K562 (cell line): ENCODE data around the gene PQBP1. TPM values are rescaled to one million over a fixed set of nuclear protein-coding genes. Genes with fewer than 3 reads are reported as not detected.

Experiments used
- ATAC-seq: fragments of 200-7000 bp; cut with Tn5 transposase; 3 replicates; pipeline ENCODE4 v1.9.1; 2020; ENCODE audit warnings: moderate library complexity
- BruUV-seq: library from RNA; stranded (reverse); fragments of 400-500 nt; replicated peaks from 2 replicates; lab custom pipeline; 2021; lab: Mats Ljungman, UMichigan
- CTCF ChIA-PET: fragments of 300-600 bp; formaldehyde crosslinking; extraction: SDS; loops from one replicate; lab custom pipeline; 2021; ENCODE audit warnings: low intra/inter-chr PET ratio; lab: Yijun Ruan, JAX
- POLR2A ChIA-PET: fragments of 300-600, 350-650 bp; sonication (Branson Sonifier 250); formaldehyde crosslinking; extraction: SDS; loops from one replicate; lab custom pipeline; 2021; ENCODE audit warnings: antibody characterized with exemption, inconsistent platforms; lab: Yijun Ruan, JAX
- DNase-seq, 4 experiments: peaks; one replicate each; pipeline versions ENCODE4 v3.0.0 to v3.0.0-alpha.2; 2011 to 2018; ENCODE audit warnings: low spot score in 3 of 4, mixed read lengths in 3 of 4; ENCODE audit errors: extremely low read depth in 1 of 4
- FAIRE-seq: peaks from 2 replicates; lab custom pipeline; 2011; peaks lifted over from hg19 to GRCh38; lab: Jason Lieb, UNC
- H2AFZ ChIP-seq: 2 replicates; pipeline ENCODE4 v1.6.0; 2011; ENCODE audit warnings: low read depth, low read length, control low read depth, inconsistent platforms
- H3K27ac ChIP-seq: fragments of 200-600 bp; 3 replicates; pipeline ENCODE4 v1.8.0; 2011; ENCODE audit warnings: low read depth, mild to moderate bottlenecking, control low read depth, inconsistent platforms, low read length, moderate library complexity, mixed read lengths; ENCODE audit errors: extremely low read depth
- H3K27me3 ChIP-seq, 2 experiments: fragments of 300-600 bp in 1 of 2; 2 replicates in 1 of 2; 3 replicates in 1 of 2; pipeline versions ENCODE4 v1.6.0 to v1.8.0; 2011; ENCODE audit warnings: inconsistent platforms in 2 of 2, low read length in 2 of 2, mild to moderate bottlenecking in 1 of 2, mixed read lengths in 1 of 2, moderate library complexity in 1 of 2; ENCODE audit not compliant: control insufficient read depth in 2 of 2, insufficient read depth in 2 of 2
- H3K36me3 ChIP-seq: fragments of 300-600 bp; 3 replicates; pipeline ENCODE4 v1.8.0; 2011; ENCODE audit warnings: mild to moderate bottlenecking, low read length, inconsistent platforms; ENCODE audit not compliant: control insufficient read depth, insufficient read depth
- H3K4me1 ChIP-seq, 2 experiments: fragments of 200-600 bp in 1 of 2; replicated peaks in 1 of 2; 2 replicates in 1 of 2; 3 replicates in 1 of 2; pipeline versions ENCODE4 v1.5.1 to v1.8.0; 2011; ENCODE audit warnings: inconsistent platforms in 2 of 2, low read length in 2 of 2, mild to moderate bottlenecking in 1 of 2, mixed read lengths in 1 of 2, moderate library complexity in 1 of 2; ENCODE audit not compliant: control insufficient read depth in 2 of 2, insufficient read depth in 2 of 2
- H3K4me2 ChIP-seq: 2 replicates; pipeline ENCODE4 v1.6.1; 2011; ENCODE audit warnings: low read length, control low read depth, inconsistent platforms, mixed read lengths; ENCODE audit not compliant: insufficient read depth
- H3K4me3 ChIP-seq: fragments of 200-600 bp; sonication (generic), shearing (Covaris generic); 2 replicates; pipeline ENCODE4 v1.5.1; 2016; ENCODE audit warnings: control low read depth, inconsistent platforms
- H3K79me2 ChIP-seq: fragments of 200-600 bp; 3 replicates; pipeline ENCODE4 v1.8.0; 2011; ENCODE audit warnings: low read length, inconsistent platforms; ENCODE audit not compliant: control insufficient read depth, insufficient read depth
- H3K9ac ChIP-seq, 2 experiments: 2 replicates each; pipeline versions ENCODE4 v1.6.0 to v1.6.1; 2011; ENCODE audit warnings: low read depth in 2 of 2, low read length in 2 of 2, control low read depth in 1 of 2, inconsistent platforms in 1 of 2, mild to moderate bottlenecking in 1 of 2, mixed read lengths in 1 of 2; ENCODE audit not compliant: insufficient read depth in 1 of 2
- H3K9me1 ChIP-seq: one replicate; pipeline ENCODE4 v1.6.0; 2011; ENCODE audit warnings: inconsistent platforms, mild to moderate bottlenecking, low read length, moderate library complexity; ENCODE audit not compliant: control insufficient read depth, insufficient read depth
- H3K9me3 ChIP-seq: replicated peaks from 2 replicates; pipeline ENCODE4 v1.5.1; 2011; ENCODE audit warnings: low read depth, low read length, inconsistent platforms; ENCODE audit not compliant: control insufficient read depth, insufficient read depth
- H4K20me1 ChIP-seq: replicated peaks from 2 replicates; pipeline ENCODE4 v1.6.1; 2011; ENCODE audit warnings: low read length, inconsistent platforms, mixed read lengths; ENCODE audit not compliant: control insufficient read depth, insufficient read depth
- BRF1 ChIP-seq: IDR thresholded peaks from 3 replicates; pipeline ENCODE4 v1.6.1; 2011; ENCODE audit warnings: borderline replicate concordance, mild to moderate bottlenecking; ENCODE audit not compliant: insufficient read length; ENCODE audit errors: extremely low read depth
- NFRKB ChIP-seq: fragments of 450-650 bp; IDR thresholded peaks from 2 replicates; pipeline ENCODE4 v1.6.1; 2016; ENCODE audit warnings: low read depth
- WGBS: fragments of 100-300 bp; shearing (Covaris generic); methylation state at CpG from one replicate; pipeline ENCODE4 v1.1.6; 2016; ENCODE audit warnings: low coverage, mixed read lengths; ENCODE audit not compliant: insufficient coverage; ENCODE audit errors: missing lambda C conversion rate; 5-methylcytosine and 5-hydroxymethylcytosine counted together
- in situ Hi-C: fragments of 300-500 bp; cut with MboI; formaldehyde crosslinking; loops from 4 replicates; pipeline ENCODE4 v1.15.0; 2018; ENCODE audit warnings: inconsistent platforms, mixed read lengths
- intact Hi-C: fragments of 100-400 bp; cut with micrococcal nuclease; formaldehyde crosslinking; loops from 2 replicates; pipeline ENCODE4 v1.14.2; 2022
- polyA plus RNA-seq, 8 experiments: library from polyadenylated mRNA; depleted of rRNA in 4 of 8; stranded (reverse) in 5 of 8; unstranded in 3 of 8; fragments of >200 nt; fragmentation: Nextera tagmentation in 2 of 8; fragmentation: Illumina TruSeq in 1 of 8; extraction: Ambion mirVana in 2 of 8; extraction: Trizol in 1 of 8; gene quantifications; 2 replicates each; pipeline versions ENCODE4 v1.2.1 to v1.2.3, GENCODE V29; 2011 to 2014; ENCODE audit warnings: inconsistent platforms in 1 of 8, missing spikeins in 1 of 8
- total RNA-seq, 7 experiments: library from RNA; depleted of rRNA in 6 of 7; stranded (reverse); fragments of >200 nt in 6 of 7; fragmentation: Illumina TruSeq in 2 of 7; extraction: Trizol in 2 of 7; gene quantifications; 2 replicates each; pipeline versions ENCODE4 v1.2.1 to v1.2.3, GENCODE V29; 2011 to 2021; ENCODE audit warnings: low replicate concordance in 1 of 7
- TF ChIP-seq, protein P1 (sequence below): sonication (generic); formaldehyde crosslinking; IDR thresholded peaks from 2 replicates; pipeline ENCODE4 v1.8.0; 2023; ENCODE audit warnings: mild to moderate bottlenecking, missing genetic modification reagents

The PQBP1 gene
- total and polyA plus RNA-seq, 9 of the 15 experiments (the other 6 are each of a cell fraction or from before 2014, with no cell fraction given) = 41.3 to 262 (median 112) TPM

DNA sequence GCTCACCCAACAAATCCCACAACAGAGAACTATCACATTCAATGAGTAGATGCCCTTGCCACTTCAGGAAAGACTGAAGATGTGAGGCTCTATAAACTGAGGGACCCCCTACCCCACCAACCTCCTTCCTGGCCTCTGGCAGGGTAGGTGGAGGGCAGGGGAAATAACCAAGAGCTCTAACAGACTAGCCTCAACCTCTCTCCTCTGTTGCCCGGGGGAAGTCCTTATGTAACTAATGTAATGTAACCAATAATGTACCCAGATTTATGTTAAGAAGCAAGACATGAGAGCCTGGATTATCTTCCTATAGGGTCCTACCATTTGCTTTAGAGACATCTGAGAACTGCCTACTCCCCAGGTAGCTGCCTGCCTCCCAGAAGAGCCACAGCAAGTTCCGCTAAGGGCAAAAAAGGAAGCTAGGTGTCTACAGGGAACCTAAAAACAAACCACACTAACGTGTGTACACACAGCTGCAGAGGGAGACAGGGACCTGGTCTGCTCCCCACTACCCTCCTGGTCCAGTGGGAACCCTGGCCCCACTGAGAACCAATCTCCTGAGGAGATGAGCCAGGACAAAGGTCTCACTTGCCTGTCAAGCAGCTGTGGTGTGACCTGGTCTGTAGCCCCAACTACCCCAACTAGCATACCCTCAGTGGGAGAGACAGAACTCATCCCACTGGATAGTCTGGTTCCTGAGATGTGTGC lies 41.9 kb downstream of the PQBP1 start:
- CTCF ChIA-PET = no interaction called here

More for the DNA sequence above, 41.9 kb downstream of the PQBP1 start:
- no peaks in the 10 kb centered on the region for H3K27me3 ChIP-seq
- peak overlapping the region; percentile 30 for H3K4me2 ChIP-seq
- no peak for FAIRE-seq
- peak overlapping the region; percentile 60 to 65; a peak in 3 of 4 replicates for H3K9ac ChIP-seq
- DNase-seq = no peak
- in situ Hi-C loops (no loop called here), intact Hi-C loops (loop anchor here (5.0 kb wide), 1 partner anchor 137 kb away; the partner anchor contains the start of gene HDAC6)
- no peaks in the 10 kb centered on the region for H3K9me3 ChIP-seq
- peak overlapping the region; percentile 91 for H3K27ac ChIP-seq
- no peaks in the 10 kb centered on the region for H4K20me1 ChIP-seq
- H2AFZ ChIP-seq = no peak overlapping the region
- ATAC-seq = no peak
- no peak overlapping the region for H3K4me3 ChIP-seq
- peaks cover 67% of the 10 kb centered on the region for H3K36me3 ChIP-seq
- peaks cover 65 to 84% of the 10 kb centered on the region in 2 experiments for H3K4me1 ChIP-seq
- WGBS = 46% methylated on average over 3 of the region's 3 CpGs
- no TSS peak for BruUV-seq
- TF ChIP-seq, protein P1, sequence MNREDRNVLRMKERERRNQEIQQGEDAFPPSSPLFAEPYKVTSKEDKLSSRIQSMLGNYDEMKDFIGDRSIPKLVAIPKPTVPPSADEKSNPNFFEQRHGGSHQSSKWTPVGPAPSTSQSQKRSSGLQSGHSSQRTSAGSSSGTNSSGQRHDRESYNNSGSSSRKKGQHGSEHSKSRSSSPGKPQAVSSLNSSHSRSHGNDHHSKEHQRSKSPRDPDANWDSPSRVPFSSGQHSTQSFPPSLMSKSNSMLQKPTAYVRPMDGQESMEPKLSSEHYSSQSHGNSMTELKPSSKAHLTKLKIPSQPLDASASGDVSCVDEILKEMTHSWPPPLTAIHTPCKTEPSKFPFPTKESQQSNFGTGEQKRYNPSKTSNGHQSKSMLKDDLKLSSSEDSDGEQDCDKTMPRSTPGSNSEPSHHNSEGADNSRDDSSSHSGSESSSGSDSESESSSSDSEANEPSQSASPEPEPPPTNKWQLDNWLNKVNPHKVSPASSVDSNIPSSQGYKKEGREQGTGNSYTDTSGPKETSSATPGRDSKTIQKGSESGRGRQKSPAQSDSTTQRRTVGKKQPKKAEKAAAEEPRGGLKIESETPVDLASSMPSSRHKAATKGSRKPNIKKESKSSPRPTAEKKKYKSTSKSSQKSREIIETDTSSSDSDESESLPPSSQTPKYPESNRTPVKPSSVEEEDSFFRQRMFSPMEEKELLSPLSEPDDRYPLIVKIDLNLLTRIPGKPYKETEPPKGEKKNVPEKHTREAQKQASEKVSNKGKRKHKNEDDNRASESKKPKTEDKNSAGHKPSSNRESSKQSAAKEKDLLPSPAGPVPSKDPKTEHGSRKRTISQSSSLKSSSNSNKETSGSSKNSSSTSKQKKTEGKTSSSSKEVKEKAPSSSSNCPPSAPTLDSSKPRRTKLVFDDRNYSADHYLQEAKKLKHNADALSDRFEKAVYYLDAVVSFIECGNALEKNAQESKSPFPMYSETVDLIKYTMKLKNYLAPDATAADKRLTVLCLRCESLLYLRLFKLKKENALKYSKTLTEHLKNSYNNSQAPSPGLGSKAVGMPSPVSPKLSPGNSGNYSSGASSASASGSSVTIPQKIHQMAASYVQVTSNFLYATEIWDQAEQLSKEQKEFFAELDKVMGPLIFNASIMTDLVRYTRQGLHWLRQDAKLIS (CRISPR knock-in tag) = 0 out of 2 replicates have a peak, but pooled peaks have one; percentile 24
- 0 out of 2 replicates have a peak, but pooled peaks have one; percentile 28 for TF ChIP-seq NFRKB
- TF ChIP-seq BRF1 = no peak
- POLR2A ChIA-PET = interaction anchor here (0.6 to 1.2 kb wide), 4 partner anchors 18 to 173 kb away, joined by 3 to 11 read pairs (median 3); partner anchors contain the start of genes OTUD5, PQBP1 and TIMM17B
- H3K79me2 ChIP-seq = peaks cover 96% of the 10 kb centered on the region
- no peaks in the 10 kb centered on the region for H3K9me1 ChIP-seq
